GM21825 (cell line): Measurements from ENCODE around the gene SERF2.
A peak's percentile ranks its signal among the peaks of the same experiment; 100 is the strongest.
"Not testable (repeated sequence)": the region's sequence is repeated elsewhere in the genome, so short reads cannot be mapped to it uniquely, and the experiment has no call there.

Experiments
- ATAC-seq: cut with Tn5 transposase; IDR thresholded peaks from one replicate; pipeline ENCODE4 v1.9.1; 2021; ENCODE audit warnings: mild to moderate bottlenecking, moderate library complexity; ENCODE audit not compliant: unreplicated experiment

The SERF2 gene

DNA sequence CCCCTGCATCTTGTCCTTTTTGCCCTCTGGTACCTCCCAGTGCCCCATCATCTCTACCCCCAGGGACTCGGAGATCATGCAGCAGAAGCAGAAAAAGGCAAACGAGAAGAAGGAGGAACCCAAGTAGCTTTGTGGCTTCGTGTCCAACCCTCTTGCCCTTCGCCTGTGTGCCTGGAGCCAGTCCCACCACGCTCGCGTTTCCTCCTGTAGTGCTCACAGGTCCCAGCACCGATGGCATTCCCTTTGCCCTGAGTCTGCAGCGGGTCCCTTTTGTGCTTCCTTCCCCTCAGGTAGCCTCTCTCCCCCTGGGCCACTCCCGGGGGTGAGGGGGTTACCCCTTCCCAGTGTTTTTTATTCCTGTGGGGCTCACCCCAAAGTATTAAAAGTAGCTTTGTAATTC is 1.5 kb downstream of the SERF2 start:
- no peak for ATAC-seq

- no peak for ATAC-seq
Measured at GRCh38 chr15:43794269-43795037, 2.3 kb downstream of the SERF2 start.

- ATAC-seq: no peak
Measured at GRCh38 chr15:43795197-43795596, 3.1 kb downstream of the SERF2 start.

DNA sequence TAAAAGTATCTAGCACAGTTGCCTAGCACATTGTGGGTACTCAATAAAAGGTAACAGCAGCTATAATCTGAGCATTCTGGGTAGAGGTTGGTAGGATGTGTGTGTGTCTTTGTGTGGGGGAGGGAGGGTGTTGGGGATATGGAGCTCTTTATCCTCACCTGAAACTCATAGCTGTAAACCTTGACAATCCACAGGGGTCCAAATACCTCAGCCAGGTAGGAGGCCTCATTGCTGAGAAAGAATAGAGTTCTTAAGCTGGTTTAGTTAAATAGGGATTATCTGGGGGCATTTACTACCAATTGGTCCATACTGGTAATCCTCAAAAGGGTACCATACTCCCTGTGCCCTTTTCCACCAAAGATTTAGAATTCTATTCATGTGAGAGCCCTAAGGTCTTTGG is 3.9 kb downstream of the SERF2 start:
- ATAC-seq: no peak

GRCh38 chr15:43796566-43796965 is 4.4 kb downstream of the SERF2 start:
- ATAC-seq: no peak

- ATAC-seq: no peak
Measured at GRCh38 chr15:43799209-43799944, 7.3 kb downstream of the SERF2 start.

DNA sequence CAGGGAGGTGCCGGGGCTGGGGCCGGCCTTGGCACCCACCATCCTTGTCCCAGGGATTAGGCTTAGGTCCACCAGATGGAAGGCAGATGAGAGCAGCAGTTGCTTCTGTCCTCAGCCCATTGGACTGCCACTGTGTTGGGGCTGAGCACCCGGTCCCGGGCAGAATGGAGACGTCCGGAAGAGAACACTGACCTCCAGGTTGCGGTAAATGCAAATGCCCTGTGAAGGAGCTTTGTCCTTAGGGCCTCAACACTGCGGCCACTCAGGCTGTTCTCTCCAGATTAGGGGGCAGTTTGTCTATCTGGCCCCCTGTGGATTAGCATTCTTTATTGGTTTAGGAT is 7.8 kb downstream of the SERF2 start, which contains the start of gene SERINC4:
Gene SERINC4, minus strand, starts transcription at position 276 of the 341 bp plus-strand sequence. Its CDS starts 234 bp downstream, at position 42.
- no peak for ATAC-seq

- peak; percentile 78 for ATAC-seq
Measured at GRCh38 chr15:43800286-43801141, 8.4 kb downstream of the SERF2 start, which contains the start of gene HYPK. TSS of gene HYPK (plus strand) at chr15:43800599. CDS start at chr15:43800623, 24 bp downstream.

GRCh38 chr15:43802676-43803075 is 10.6 kb downstream of the SERF2 start:
- not testable (repeated sequence) for ATAC-seq

DNA sequence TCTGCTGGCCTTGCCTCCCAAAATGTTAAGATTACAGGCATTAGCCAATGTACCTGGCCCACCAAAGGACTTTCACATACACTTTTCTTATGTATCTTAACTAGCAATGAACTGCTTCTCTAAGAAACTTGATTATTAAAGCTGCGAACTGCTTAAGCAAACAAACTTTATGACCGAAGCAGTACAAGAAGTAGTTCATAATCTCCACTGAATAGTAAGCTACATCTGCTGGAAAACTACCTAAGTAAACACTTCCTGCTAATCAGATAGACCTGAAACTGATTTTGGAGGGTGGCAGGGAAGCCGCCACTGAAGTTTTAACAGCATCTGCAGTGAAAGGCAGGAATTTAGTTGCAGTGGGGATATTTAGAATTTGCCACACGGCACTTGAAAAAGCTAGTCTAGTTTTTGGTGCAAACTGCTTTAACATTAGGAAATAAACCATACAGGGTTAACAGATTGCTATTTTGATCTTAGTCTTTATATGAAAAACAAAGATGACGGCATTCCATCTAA is 16.4 kb downstream of the SERF2 start:
- no peak for ATAC-seq

GRCh38 chr15:43808960-43809678 is 17.0 kb downstream of the SERF2 start:
- ATAC-seq: peak; percentile 53

DNA sequence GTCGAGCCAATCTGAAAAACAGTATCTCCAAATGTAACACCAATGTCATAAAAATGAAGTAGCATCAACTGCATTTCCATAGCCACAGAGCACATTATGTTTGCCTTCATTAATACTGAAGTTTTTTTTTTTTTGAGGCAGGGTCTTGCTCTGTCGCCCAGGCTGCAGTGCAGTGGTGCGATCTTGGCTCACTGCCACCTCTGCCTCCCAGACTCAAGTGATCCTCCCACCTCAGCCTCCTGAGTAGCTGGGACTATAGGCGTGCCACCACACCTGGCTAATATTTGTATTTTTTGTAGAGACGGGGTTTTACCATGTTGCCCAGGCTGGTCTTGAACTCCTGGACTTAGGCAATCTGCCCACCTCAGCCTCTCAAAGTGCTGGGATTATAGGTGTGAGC is 22.9 kb downstream of the SERF2 start:
- not testable (repeated sequence) for ATAC-seq

DNA sequence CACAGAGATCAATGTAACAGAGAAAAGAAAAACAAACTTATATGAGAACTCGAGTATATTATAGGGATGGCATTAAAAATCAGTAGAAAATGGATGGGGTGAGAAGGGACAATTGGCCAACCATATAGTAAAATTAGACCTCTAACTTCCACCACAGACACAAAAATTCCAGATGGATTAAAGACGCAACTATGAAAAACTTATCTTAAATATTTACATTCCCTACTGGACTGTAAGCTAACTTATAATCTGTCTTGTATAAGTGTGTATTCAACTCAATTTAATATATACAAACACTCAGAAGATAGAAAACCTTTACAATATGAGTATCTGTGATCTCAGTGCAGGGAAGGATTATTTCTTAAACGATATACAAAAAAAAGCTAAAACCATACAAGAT is 29.4 kb downstream of the SERF2 start:
- no peak for ATAC-seq

DNA sequence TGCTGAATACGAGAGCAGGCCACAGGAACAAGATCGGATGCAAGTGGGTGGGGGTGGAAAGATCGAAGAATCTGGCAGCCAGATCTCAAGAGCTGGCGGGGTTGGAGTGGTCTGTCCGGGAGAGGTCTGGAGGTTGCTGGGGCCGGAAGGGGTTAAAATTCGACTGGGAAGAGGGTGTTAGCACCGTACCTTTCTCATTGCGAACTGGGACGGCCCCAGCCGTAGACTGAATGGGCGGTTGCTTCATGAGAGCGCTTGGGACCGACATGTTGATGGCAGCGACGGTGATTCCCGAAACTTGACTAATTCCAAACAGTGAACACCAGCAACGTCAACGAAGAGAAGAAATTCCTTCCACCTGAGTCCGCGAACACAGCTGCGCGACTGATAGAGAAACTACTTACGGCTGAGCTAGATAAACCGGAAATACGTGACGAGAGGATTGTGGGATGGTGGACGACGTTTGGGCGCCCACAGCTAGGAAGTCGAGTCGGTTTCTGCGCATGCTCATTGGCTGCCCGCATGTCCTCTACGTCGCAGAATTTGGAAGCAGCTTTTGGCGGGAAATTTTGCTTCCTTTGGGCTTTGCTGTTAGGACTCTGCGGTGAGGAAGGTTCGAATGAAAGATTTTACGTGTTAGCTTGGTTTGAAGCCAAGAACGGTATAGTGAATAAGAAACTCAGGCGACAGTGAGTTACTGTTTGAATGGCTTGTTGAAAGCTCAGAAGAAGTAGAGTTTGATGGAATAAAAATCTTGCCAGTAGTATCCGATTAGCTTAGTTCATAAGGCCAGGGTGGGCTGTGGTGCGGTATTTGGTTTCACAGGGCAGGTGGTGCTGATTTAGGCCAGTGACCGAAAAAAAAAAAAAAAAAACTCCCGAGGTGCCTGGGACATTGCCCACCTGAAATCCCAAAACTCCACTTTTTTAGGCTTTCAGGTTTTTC is 32.5 kb downstream of the SERF2 start, which contains the start of gene MFAP1:
Gene MFAP1, minus strand, starts transcription at position 389 of the 945 bp plus-strand sequence. Its CDS starts 121 bp downstream, at position 268.
- ATAC-seq: peak; percentile 62

- ATAC-seq: not testable (repeated sequence)
Measured at GRCh38 chr15:43825305-43825704, 33.2 kb downstream of the SERF2 start.

DNA sequence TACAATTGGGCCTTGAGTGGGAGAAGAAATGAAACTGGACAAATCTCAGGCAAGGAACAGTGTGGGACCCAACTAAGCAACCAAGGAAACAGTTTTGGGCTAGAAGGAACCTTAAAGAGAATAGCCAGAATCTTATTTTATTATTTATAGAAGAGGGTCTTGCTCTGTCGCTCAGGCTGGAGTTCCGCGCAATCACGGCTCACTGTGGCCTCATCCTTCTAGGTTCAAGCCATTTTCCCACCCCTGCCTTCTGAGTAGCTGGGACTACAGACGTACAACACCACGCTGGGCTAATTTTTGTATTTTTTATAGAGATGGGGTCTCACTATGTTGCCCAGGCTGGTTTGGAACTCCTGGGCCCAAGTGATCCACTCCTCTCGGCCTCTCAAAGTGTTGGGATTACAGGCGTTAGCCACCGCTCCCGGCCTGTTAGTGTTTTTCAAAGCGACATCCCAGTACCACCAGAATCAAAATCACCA is 33.9 kb downstream of the SERF2 start:
- no peak for ATAC-seq

DNA sequence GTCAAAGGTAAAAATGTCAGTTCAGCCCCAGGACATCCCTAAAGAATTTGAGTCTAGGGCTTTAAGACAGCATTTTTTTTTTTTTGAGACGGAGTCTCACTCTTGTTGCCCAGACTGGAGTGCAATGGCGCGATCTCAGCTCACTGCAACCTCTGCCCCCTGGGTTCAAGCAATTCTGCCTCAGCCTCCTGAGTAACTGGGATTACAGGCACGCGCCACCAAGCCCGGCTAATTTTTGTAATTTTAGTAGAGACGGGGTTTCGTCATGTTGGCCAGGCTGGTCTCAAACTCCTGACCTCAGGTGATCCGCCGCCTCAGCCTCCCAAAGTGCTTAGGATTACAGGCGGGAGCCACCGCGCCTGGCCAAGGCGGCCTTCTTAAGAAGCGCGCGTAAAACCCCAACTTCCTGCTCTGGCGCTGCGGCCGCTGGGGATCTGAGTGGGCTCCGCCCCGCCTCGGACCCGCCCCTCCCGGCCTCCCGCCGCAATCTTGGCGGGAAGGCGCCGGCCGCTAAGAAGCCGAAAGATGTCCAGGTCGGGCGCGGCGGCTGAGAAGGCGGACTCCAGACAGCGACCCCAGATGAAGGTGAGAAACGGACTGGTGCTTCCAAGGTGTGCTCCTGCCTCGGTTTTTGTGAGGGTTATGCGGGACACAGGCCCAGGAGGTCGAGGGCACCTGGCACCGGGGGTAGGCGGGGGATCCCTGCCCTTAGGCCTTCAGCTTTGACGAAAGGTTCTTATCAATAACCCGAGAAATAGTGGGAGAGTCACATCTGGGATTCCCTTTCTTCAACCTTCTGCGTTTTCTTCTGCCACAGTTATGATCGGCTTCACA is 34.6 kb downstream of the SERF2 start, which contains the start of gene WDR76:
Gene WDR76, plus strand, starts transcription at position 495 of the 834 bp plus-strand sequence. Its CDS starts 31 bp downstream, at position 526.
- peak; percentile 55 for ATAC-seq
